ENCODE data around the gene TKT. TPM values are rescaled to one million over a fixed set of nuclear protein-coding genes. Genes with fewer than 3 reads are reported as not detected.

The TKT gene
- polyA plus RNA-seq, 1 donor from 2014 or later: 194 TPM

DNA sequence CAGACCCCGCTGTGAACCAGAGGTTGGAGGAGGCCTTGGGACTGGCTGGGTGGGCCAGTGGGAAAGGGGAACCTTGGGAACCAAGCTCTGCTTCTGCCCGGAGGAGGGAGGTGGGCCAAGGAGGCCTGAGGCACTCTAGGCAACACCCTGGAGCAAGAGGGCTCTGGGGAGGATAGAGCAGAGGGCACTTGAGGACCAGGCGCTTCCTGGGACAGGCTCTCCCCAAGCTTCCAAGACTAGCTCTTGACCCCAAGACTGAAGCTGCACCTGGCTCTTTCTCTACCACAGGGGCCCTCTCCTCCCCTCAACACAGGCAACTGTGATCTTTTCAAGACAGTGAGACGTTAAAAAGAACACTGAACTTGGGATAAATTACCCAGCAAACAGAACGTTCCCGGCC lies 20.3 kb downstream of the TKT start:
- Histone ChIP-seq H3K36me3 (ENCODE audit: insufficient read depth, low read length) (no peaks in the 10 kb centered on the region), H3K9me2 (ENCODE audit: insufficient read depth, low read length) (no peaks in the 10 kb centered on the region), H3K9ac (ENCODE audit: low read length) (no peak overlapping the region), H3K4me2 (ENCODE audit: low read length) (no peak overlapping the region), H3F3A (ENCODE audit: insufficient read depth, low read length, poor library complexity, severe bottlenecking) (no peaks in the 10 kb centered on the region), H3K27me3 (ENCODE audit: insufficient read depth, low read depth, low read length) (no peaks in the 10 kb centered on the region), H2AFZ (ENCODE audit: low read depth, low read length) (no peak overlapping the region), H3K4me3 (ENCODE audit: low read length) (no peak overlapping the region), H4K20me1 (ENCODE audit: insufficient read depth) (no peaks in the 10 kb centered on the region), H3K79me2 (replicated peaks; ENCODE audit: insufficient read depth, low read length) (no peaks in the 10 kb centered on the region), H3K9me3 (ENCODE audit: low read length) (no peaks in the 10 kb centered on the region), H3K27ac (ENCODE audit: low read length) (no peak overlapping the region)
- no peak for TF ChIP-seq POLR2AphosphoS5 (IDR thresholded peaks at IDR 0.05)
- no peak for TF ChIP-seq EP300 (conservative IDR thresholded peaks at IDR 0.05; ENCODE audit: poor library complexity, severe bottlenecking)
- no peak for TF ChIP-seq MXI1 (conservative IDR thresholded peaks at IDR 0.05; ENCODE audit: poor library complexity, severe bottlenecking)
- no peak for TF ChIP-seq RAD21 (conservative IDR thresholded peaks at IDR 0.05)
- TF ChIP-seq, protein P1, sequence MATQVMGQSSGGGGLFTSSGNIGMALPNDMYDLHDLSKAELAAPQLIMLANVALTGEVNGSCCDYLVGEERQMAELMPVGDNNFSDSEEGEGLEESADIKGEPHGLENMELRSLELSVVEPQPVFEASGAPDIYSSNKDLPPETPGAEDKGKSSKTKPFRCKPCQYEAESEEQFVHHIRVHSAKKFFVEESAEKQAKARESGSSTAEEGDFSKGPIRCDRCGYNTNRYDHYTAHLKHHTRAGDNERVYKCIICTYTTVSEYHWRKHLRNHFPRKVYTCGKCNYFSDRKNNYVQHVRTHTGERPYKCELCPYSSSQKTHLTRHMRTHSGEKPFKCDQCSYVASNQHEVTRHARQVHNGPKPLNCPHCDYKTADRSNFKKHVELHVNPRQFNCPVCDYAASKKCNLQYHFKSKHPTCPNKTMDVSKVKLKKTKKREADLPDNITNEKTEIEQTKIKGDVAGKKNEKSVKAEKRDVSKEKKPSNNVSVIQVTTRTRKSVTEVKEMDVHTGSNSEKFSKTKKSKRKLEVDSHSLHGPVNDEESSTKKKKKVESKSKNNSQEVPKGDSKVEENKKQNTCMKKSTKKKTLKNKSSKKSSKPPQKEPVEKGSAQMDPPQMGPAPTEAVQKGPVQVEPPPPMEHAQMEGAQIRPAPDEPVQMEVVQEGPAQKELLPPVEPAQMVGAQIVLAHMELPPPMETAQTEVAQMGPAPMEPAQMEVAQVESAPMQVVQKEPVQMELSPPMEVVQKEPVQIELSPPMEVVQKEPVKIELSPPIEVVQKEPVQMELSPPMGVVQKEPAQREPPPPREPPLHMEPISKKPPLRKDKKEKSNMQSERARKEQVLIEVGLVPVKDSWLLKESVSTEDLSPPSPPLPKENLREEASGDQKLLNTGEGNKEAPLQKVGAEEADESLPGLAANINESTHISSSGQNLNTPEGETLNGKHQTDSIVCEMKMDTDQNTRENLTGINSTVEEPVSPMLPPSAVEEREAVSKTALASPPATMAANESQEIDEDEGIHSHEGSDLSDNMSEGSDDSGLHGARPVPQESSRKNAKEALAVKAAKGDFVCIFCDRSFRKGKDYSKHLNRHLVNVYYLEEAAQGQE (IDR thresholded peaks at IDR 0.05; ENCODE audit: borderline replicate concordance): no peak
- TF ChIP-seq TAF1 (IDR thresholded peaks at IDR 0.05; ENCODE audit: low read depth): no peak
- TF ChIP-seq EZH2 (IDR thresholded peaks at IDR 0.05; ENCODE audit: borderline replicate concordance, insufficient read depth, low read length, poor library complexity, severe bottlenecking): no peak
- TF ChIP-seq, protein P2, sequence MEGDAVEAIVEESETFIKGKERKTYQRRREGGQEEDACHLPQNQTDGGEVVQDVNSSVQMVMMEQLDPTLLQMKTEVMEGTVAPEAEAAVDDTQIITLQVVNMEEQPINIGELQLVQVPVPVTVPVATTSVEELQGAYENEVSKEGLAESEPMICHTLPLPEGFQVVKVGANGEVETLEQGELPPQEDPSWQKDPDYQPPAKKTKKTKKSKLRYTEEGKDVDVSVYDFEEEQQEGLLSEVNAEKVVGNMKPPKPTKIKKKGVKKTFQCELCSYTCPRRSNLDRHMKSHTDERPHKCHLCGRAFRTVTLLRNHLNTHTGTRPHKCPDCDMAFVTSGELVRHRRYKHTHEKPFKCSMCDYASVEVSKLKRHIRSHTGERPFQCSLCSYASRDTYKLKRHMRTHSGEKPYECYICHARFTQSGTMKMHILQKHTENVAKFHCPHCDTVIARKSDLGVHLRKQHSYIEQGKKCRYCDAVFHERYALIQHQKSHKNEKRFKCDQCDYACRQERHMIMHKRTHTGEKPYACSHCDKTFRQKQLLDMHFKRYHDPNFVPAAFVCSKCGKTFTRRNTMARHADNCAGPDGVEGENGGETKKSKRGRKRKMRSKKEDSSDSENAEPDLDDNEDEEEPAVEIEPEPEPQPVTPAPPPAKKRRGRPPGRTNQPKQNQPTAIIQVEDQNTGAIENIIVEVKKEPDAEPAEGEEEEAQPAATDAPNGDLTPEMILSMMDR (IDR thresholded peaks at IDR 0.05; ENCODE audit: poor library complexity, severe bottlenecking): no peak
- no peak for TF ChIP-seq SMC3 (conservative IDR thresholded peaks at IDR 0.05; ENCODE audit: poor library complexity)

DNA sequence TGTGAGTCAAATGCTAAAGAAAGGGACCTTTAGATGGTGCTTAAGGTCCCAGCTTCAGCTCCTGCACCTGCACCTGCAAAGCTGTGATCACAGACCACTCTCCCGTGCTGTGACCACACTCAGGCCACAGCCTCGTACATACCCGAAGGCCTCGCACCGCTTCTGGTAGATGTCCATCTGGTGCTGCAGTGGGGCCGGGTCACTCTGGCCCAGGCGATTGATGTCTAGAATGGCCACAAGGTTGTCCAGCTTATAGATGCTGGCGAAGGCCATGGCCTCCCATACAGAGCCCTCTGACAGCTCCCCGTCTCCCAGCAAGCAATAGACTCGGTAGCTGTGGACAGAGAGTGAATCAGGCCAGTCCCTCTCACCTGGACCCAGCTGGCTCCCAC lies 21.0 kb downstream of the TKT start:
- H3K4me3 ChIP-seq (ENCODE audit: low read length): no peak overlapping the region
- H3K79me2 ChIP-seq (replicated peaks; ENCODE audit: insufficient read depth, low read length): no peaks in the 10 kb centered on the region
- no peaks in the 10 kb centered on the region for H4K20me1 ChIP-seq (ENCODE audit: insufficient read depth)

More for the DNA sequence above, 21.0 kb downstream of the TKT start:
- Histone ChIP-seq H3K27ac (ENCODE audit: low read length) (no peak overlapping the region), H3K36me3 (ENCODE audit: insufficient read depth, low read length) (no peaks in the 10 kb centered on the region), H3K9me2 (ENCODE audit: insufficient read depth, low read length) (no peaks in the 10 kb centered on the region), H3K9me3 (ENCODE audit: low read length) (no peaks in the 10 kb centered on the region), H3K27me3 (ENCODE audit: insufficient read depth, low read depth, low read length) (no peaks in the 10 kb centered on the region), H3K9ac (ENCODE audit: low read length) (no peak overlapping the region), H3K4me2 (ENCODE audit: low read length) (no peak overlapping the region), H2AFZ (ENCODE audit: low read depth, low read length) (no peak overlapping the region), H3F3A (ENCODE audit: insufficient read depth, low read length, poor library complexity, severe bottlenecking) (no peaks in the 10 kb centered on the region)
- TF ChIP-seq EZH2 (IDR thresholded peaks at IDR 0.05; ENCODE audit: borderline replicate concordance, insufficient read depth, low read length, poor library complexity, severe bottlenecking): no peak

Measured in neural cell (in vitro differentiated cells).